ENCODE data around the gene ZNF560. TPM values are rescaled to one million over a fixed set of nuclear protein-coding genes. Genes with fewer than 3 reads are reported as not detected.
"Not testable (repeated sequence)": the region's sequence is repeated elsewhere in the genome, so short reads cannot be mapped to it uniquely, and the experiment has no call there.

ZNF560 gene
- not detected for total RNA-seq

- DNase-seq (ENCODE audit: low read depth in 2 of 3, low spot score in 2 of 3): peak in 1 of 3 donors; percentile 1
Measured at GRCh38 chr19:9498183-9498902, at the start of gene ZNF560. Gene ZNF560, minus strand, starts transcription at chr19:9498616. Its CDS starts 23,303 bp downstream, at chr19:9475313.

DNA sequence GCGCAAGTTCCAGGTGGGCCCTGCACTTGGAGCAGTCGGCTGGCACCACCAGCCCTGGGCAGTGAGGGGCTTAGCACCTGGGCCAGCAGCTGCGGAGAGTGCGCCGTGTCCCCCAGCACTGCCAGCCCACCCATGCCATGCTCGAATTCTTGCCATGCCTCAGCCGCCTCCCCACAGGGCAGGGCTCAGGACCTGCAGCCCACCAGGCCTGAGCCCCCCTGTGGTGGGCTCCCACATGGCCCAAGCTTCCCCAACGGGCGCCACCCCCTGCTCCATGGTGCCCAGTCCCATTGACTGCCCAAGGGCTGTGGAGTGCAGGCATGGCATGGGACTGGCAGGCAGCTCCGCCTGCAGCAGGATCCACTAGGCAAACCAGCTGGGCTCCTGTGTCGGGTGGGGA, 49.5 kb upstream of the ZNF560 start:
- DNase-seq (ENCODE audit: low read depth in 2 of 3, low spot score in 2 of 3): no peak

DNA sequence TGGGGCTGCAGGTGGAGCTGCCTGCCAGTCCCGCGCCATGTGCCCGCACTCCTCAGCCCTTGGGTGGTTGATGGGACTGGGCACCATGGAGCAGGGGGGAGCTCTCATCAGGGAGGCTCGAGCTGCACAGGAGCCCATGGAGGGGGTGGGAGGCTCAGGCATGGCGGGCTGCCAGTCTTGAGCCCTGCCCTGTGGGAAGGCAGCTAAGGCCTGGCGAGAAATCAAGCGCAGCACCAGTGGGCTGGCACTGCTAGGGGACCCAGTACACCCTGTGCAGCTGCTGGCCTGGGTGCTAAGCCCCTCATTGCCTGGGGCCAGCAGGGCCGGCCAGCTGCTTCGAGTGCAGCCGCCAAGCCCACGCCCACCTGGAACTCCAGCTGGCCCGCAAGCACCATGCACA, 42.9 kb upstream of the ZNF560 start:
- not testable (repeated sequence) for DNase-seq (ENCODE audit: low read depth in 2 of 3, low spot score in 2 of 3)

- DNase-seq (ENCODE audit: low read depth in 2 of 3, low spot score in 2 of 3): not testable (repeated sequence)
Measured at GRCh38 chr19:9539921-9540320, 41.5 kb upstream of the ZNF560 start.

DNA sequence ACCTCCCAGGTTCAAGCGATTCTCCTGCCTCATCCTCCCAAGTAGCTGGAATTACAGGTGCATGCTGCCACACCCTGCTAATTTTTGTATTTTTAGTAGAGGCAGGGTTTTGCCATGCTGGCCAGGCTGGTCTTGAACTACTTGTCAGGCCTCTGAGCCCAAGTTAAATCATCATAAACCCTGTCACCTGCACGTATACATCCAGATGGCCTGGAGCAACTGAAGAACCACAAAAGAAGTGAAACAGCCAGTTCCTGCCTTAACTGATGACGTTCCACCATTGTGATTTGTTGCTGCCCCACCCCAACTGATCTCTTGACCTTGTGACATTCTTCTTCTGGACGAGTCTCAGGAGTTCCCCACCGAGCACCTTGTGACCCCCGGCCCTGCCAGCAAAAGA, 40.8 kb upstream of the ZNF560 start:
- DNase-seq (ENCODE audit: low read depth in 2 of 3, low spot score in 2 of 3): not testable (repeated sequence)

DNA sequence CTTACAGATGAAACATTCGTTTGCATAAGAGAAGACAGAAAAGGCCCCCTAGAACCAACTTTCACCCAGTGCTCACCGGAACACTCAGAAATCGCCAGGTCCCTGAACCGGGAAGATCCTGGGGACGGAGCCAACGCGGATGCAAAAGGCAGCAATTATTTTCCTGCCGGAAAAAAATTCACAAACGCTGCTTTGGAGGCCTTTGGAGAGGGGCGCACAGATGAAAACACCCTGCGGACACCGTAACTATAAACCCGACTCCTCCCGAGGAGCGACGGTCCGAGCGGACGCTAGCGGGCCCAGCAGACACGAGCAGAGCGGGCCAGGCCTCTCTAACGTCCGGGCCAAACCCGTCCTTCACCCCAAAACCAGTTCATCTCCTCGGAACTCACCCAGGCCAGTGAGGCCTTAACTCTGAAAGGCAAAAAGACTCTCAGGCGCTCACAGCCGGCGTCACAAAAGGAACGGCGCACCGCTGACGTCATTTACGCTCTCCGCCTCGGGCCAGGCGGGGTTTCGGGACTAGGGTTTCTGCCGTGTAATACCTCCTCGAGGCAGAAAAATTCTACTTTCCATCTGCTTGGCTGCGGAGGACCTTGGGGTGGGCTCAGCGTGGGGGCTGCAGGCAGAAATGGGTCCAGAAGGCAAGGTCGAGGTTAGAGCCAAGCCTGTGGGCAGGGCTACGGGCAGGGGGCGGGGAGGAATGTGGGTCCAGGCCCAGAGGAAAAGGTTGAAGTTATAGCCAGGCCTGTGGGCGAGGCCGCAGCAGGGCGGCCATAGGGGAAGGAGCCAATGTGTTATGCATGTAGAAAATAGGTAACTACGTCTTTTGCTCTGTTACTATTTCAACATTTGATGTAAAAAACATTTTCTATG, 40.0 kb upstream of the ZNF560 start, which contains the start of gene ZNF426:
ZNF426 (minus strand) TSS at position 463 of the 876 bp plus-strand sequence. CDS start 2,413 bp downstream, outside the sequence.
- peak; percentile 58 to 95 (median 90) for DNase-seq (ENCODE audit: low read depth in 2 of 3, low spot score in 2 of 3)

DNA sequence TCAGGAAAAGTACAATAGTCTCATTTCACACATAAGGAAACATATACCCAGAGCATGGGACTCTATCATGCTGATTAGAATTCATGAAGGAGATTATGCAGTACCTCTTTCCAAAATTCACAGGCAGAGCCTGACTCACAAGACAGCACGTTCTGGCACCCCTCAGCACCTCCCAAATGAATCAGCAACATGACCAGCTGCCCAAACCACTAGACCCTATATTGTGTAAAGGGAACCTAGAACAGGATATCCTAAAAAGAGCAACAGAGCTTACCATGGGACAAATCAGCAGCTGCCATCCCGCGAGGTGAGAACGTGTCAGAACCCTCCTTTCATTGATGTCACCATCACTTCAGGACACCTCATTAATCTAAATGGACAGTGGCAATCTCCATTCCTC, 37.5 kb upstream of the ZNF560 start:
- no peak for DNase-seq (ENCODE audit: low read depth in 2 of 3, low spot score in 2 of 3)

DNA sequence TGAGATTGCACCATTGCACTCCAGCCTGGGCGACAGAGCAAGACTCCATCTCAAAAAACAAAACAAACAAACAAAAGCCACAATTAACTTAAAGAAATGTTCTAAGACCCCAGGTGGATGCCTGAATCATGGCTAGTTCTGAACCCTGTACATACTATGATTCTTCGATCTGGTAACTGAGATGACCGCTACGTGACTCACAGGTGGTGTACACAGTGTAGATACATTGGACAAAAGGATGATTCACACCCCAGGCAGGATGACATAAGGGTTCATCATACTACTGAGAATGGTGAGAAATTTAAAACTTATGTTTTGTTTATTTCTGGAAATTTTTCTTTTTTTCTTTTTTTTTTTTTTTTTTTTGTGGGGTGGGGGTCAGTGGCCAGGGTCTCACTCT, 33.5 kb upstream of the ZNF560 start:
- no peak for DNase-seq (ENCODE audit: low read depth in 2 of 3, low spot score in 2 of 3)

DNA sequence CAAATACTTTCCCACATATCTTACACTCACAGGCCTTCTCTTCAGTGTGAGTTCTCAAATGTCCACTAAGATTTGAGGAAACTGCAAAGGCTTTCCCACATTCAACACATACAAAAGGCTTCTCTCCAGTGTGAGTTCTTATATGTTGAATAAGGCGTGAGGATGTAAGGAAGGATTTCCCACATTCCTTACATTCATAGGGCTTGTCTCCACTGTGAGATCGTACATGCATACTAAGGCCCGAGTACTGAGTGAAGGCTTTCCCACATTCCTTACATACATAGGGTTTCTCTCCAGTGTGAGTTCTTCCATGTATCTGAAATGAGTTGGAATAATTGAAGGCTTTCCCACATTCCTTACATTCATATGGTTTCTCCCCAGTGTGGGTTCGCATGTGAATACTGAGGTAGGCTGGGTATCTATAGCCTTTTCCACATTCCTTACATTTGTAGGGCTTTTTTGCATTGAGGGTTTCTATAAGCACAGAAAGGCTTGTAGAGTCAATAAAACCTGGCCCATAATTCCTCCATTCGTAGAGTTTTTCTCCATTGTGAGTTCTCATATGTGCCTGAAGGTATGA, 30.4 kb upstream of the ZNF560 start:
- peak in 1 of 3 donors; percentile 41 for DNase-seq (ENCODE audit: low read depth in 2 of 3, low spot score in 2 of 3)

GRCh38 chr19:9523885-9524474, 25.6 kb upstream of the ZNF560 start:
- DNase-seq (ENCODE audit: low read depth in 2 of 3, low spot score in 2 of 3): no peak

DNA sequence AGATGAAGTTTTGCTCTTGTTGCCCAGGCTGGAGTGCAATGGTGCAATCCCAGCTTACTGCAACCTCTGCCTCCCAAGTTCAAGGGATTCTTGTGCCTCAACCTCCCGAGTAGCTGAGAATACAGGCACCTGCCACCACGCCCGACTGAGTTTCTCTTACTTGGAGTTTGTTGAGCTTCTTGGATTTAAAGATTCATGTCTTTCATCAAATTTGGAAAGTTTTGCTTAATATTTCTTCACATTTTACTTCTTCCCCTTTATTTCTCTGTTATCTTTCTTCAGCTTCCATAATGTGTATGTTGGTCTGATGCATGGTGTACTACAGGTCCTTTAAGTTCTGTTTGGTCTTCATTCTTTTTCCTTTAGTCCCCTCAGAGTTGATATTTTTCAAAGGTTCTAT, 8.9 kb upstream of the ZNF560 start:
- DNase-seq (ENCODE audit: low read depth in 2 of 3, low spot score in 2 of 3): no peak

- DNase-seq (ENCODE audit: low read depth in 2 of 3, low spot score in 2 of 3): no peak
Measured at GRCh38 chr19:9500796-9501195, 2.4 kb upstream of the ZNF560 start.

GRCh38 chr19:9494096-9494495, 4.3 kb downstream of the ZNF560 start:
- no peak for DNase-seq (ENCODE audit: low read depth in 2 of 3, low spot score in 2 of 3)

DNA sequence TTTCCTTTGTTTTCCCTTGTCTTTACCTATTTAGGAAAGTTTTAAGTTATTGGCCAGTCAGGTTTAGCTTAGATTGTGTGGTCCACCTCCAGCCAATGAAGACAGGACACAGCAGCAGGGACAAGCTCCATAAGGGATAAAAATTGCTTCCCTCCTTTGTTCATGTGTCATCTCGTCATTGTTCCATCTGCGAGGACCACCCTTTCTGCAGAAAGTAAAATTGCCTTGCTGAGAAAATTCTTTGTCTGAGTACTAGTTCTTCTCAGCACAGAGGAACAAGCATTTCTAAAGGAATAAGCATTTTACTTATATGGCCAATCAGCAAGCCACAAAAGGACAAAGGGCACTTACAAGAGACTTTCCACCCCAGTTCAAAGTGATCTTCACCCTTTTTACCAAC, 11.4 kb downstream of the ZNF560 start:
- peak in 2 of 3 donors; percentile 2 to 4 for DNase-seq (ENCODE audit: low read depth in 2 of 3, low spot score in 2 of 3)

DNA sequence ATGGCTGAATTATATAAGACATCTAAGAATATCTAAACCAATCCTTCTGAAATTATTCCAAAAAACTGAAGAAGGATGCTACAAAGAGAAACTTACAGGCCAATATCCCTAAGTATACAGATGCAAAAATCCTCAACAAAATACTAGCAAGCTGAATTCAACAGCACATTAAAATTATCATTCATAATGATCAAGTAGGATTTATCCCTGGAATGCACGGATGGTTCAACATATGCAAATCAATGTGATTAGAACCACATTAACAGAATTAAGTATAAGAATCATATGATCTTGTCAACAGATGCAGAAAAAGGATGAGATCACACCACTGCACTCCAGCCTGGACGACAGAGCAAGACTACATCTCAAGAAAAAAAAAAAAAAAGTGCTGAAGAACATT, 13.3 kb downstream of the ZNF560 start:
- DNase-seq (ENCODE audit: low read depth in 2 of 3, low spot score in 2 of 3): no peak

DNA sequence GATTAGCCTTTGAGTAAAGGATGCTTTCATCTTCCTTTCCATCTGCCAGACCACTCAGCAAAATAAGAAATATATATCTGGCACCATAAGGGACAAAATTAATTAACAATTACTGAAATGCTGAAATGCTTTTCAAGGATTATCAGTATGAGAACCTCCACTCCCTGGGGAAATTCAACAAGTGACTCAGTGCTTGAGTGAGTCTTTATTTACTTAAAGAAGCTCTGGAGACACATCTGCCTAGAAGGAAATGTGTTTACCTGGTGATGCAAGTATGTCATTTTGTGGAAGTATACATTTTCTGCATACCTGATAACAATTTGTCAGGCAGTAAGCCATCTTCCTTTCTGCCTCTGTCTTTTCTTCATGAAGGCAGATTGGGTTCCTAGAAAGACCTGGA, 23.4 kb downstream of the ZNF560 start:
- DNase-seq (ENCODE audit: low read depth in 2 of 3, low spot score in 2 of 3): no peak

- no peak for DNase-seq (ENCODE audit: low read depth in 2 of 3, low spot score in 2 of 3)
Measured at GRCh38 chr19:9467161-9467560, 31.3 kb downstream of the ZNF560 start.

- no peak for DNase-seq (ENCODE audit: low read depth in 2 of 3, low spot score in 2 of 3)
Measured at GRCh38 chr19:9461938-9462337, 36.5 kb downstream of the ZNF560 start.

DNA sequence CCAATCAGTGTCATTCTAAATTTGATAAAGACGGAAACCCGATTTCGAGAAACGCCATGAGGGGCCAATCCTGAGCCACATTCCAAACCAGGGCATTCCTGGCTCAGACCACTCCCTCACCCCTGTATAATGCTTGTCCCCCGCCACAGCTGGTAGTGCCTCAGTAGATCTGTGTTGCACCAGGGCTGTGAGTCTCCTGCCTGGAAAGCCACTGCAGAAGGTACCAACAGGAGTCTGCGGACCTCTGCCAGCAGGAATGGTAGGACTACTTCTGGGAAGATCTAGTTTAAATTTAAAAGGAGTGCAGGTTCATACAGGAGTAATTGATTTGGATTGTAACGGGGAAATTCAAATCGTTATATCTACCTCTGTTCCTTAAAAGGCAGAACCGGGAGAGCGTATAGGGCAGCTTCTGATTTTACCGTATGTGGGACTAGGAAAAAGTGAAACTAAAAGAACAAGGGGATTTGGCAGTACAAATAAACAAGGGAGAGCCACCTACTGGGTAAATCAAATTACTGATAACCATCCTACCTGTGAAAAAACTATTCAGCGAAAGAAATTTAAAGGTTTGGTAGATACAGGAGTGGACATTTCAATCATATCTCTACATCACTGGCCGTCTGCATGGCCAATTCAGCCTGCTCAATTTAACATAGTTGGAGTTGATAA, 42.3 kb downstream of the ZNF560 start:
- DNase-seq (ENCODE audit: low read depth in 2 of 3, low spot score in 2 of 3): no peak

GRCh38 chr19:9453953-9454352, 44.5 kb downstream of the ZNF560 start:
- DNase-seq (ENCODE audit: low read depth in 2 of 3, low spot score in 2 of 3): no peak
